Measurements from ENCODE around the gene NDUFS2. TPM values are rescaled to one million over a fixed set of nuclear protein-coding genes. Genes with fewer than 3 reads are reported as not detected.

The NDUFS2 gene
- 100 to 1,000 TPM in 1 of 2 experiments, 10 to 100 TPM in 1; 89.9 to 100 TPM for total RNA-seq
- 100 to 1,000 TPM in 1 of 2 donors, 10 to 100 TPM in 1; 90.1 to 112 TPM for polyA plus RNA-seq

- POLR2A ChIA-PET (ENCODE audit: partially characterized antibody) = interaction anchor here (0.6 to 5.9 kb wide), 37 partner anchors 10 to 940 kb away, joined by 3 to 134 read pairs (median 5); partner anchors contain the start of genes ARHGAP30, B4GALT3, CFAP126 and DCAF8
- DNase-seq = peak; percentile 91 to 98 (median 94)
- peaks cover 19% of the 10 kb centered on the region for H3K36me3 ChIP-seq (ENCODE audit: insufficient read depth, low read length)
- peak within 1 kb of the TSS; percentile 95 to 98 (median 96) for H3K4me3 Mint-ChIP-seq
- no peaks in the 10 kb centered on the region for H3K27me3 ChIP-seq (ENCODE audit: insufficient read depth, low read length)
- peak within 1 kb of the TSS; percentile 96 for H3K27ac ChIP-seq (ENCODE audit: low read depth, low read length)
- peaks cover 19 to 41% of the 10 kb centered on the region in 2 donors for H3K36me3 Mint-ChIP-seq
- H3K4me3 ChIP-seq (ENCODE audit: low read length in 2 of 2) = peak within 1 kb of the TSS; percentile 85 to 98
- peak within 1 kb of the TSS; percentile 94 to 99 (median 99) for H3K27ac Mint-ChIP-seq
- H3K9me3 Mint-ChIP-seq = no peaks in the 10 kb centered on the region
- CTCF ChIA-PET (ENCODE audit: partially characterized antibody) = interaction anchor here (0.7 to 7.3 kb wide), 20 partner anchors 9 to 192 kb away, joined by 3 to 103 read pairs (median 4); partner anchors contain the start of genes APOA2, PPOX, SDHC and TOMM40L
- no peaks in the 10 kb centered on the region for H3K9me3 ChIP-seq (ENCODE audit: control insufficient read depth in 1 of 2, low read length in 2 of 2)
- peaks cover 0 to 1% of the 10 kb centered on the region in 2 donors for H3K27me3 Mint-ChIP-seq
- H3K4me1 ChIP-seq (ENCODE audit: insufficient read depth, low read length) = peaks cover 66% of the 10 kb centered on the region
- H3K4me1 Mint-ChIP-seq = peaks cover 32 to 68% (median 56%) of the 10 kb centered on the region in 4 donors
- intact Hi-C loops (cut with micrococcal nuclease) = loop anchor here (1.0 to 2.0 kb wide), 4 partner anchors 20 to 105 kb away; partner anchors contain the start of gene PPOX
Observed at GRCh38 chr1:161201836-161202712, at the start of gene NDUFS2. Gene NDUFS2, plus strand, starts transcription at chr1:161202367. Its CDS starts 19 bp downstream, at chr1:161202386.

GRCh38 chr1:161153176-161153575 is 49.0 kb upstream of the NDUFS2 start:
- DNase-seq = no peak
- peaks cover 18% of the 10 kb centered on the region for H3K4me1 ChIP-seq (ENCODE audit: insufficient read depth, low read length)
- no peaks in the 10 kb centered on the region for H3K27me3 Mint-ChIP-seq
- H3K36me3 ChIP-seq (ENCODE audit: insufficient read depth, low read length) = no peaks in the 10 kb centered on the region
- no peaks in the 10 kb centered on the region for H3K27me3 ChIP-seq (ENCODE audit: insufficient read depth, low read length)
- POLR2A ChIA-PET (ENCODE audit: partially characterized antibody) = interaction anchor here (0.7 to 3.5 kb wide), 28 partner anchors 9 to 357 kb away, joined by 3 to 67 read pairs (median 4); partner anchors contain the start of genes ARHGAP30, B4GALT3, DEDD and F11R
- H3K27ac ChIP-seq (ENCODE audit: low read depth, low read length) = peak overlapping the region; percentile 99
- H3K4me3 Mint-ChIP-seq = peak overlapping the region; percentile 96 to 100 (median 99)
- peaks cover 19 to 39% (median 26%) of the 10 kb centered on the region in 4 donors for H3K4me1 Mint-ChIP-seq
- peak overlapping the region in 1 of 2 donors; percentile 100 for H3K4me3 ChIP-seq (ENCODE audit: low read length in 2 of 2)
- H3K9me3 ChIP-seq (ENCODE audit: control insufficient read depth in 1 of 2, low read length in 2 of 2) = no peaks in the 10 kb centered on the region
- intact Hi-C loops (cut with micrococcal nuclease) = loop anchor here (1.0 to 10.0 kb wide), 4 partner anchors 21 to 1058 kb away; partner anchors contain the start of genes DEDD, IGSF8 and USF1
- no peaks in the 10 kb centered on the region for H3K9me3 Mint-ChIP-seq
- CTCF ChIA-PET (ENCODE audit: partially characterized antibody) = interaction anchor here (0.9 to 3.0 kb wide), 9 partner anchors 12 to 229 kb away, joined by 3 to 29 read pairs (median 3); partner anchors contain the start of genes APOA2, ARHGAP30, NDUFS2 and PPOX
- H3K27ac Mint-ChIP-seq = peak overlapping the region; percentile 99 to 100 (median 100)
- H3K36me3 Mint-ChIP-seq = peaks cover 13 to 24% of the 10 kb centered on the region in 2 donors

DNA sequence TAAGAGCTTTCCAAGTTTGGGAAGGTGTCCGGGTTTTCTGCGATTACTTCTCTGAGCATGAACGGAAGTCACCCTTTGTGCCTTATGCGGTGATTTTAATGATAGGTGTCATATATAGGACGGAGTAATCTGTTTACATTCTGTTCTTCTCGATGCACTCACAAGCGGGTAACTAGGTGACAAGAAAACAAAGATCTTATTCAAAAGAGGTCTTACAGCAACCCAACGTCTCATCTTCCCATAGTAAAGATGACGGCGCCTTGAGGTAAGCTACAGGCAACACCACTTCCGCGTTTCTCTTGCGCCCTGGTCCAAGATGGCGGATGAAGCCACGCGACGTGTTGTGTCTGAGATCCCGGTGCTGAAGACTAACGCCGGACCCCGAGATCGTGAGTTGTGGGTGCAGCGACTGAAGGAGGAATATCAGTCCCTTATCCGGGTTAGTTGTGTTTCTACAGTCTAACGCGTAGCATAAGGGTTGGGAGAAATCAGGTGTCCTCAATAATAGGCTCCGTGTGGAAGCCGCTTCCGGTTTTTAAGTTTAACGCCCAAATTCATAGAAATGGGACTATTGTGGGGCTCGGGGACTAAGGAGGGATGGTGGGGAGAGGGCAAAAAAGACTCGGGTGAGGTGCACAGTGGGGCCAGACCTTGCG is 48.4 kb upstream of the NDUFS2 start, which contains the start of gene UFC1:
UFC1 (plus strand) TSS at position 297 of the 656 bp plus-strand sequence; CDS start at position 317, 20 bp downstream.
- Mint-ChIP-seq H3K4me1 (peaks cover 22 to 45% (median 31%) of the 10 kb centered on the region in 4 donors), H3K27me3 (no peaks in the 10 kb centered on the region), H3K9me3 (no peaks in the 10 kb centered on the region), H3K27ac (peak within 1 kb of the TSS; percentile 99 to 100 (median 100)), H3K36me3 (peaks cover 14 to 31% of the 10 kb centered on the region in 2 donors), H3K4me3 (peak within 1 kb of the TSS; percentile 96 to 100 (median 99))
- POLR2A ChIA-PET (ENCODE audit: partially characterized antibody) = interaction anchor here (0.7 to 3.5 kb wide), 28 partner anchors 8 to 358 kb away, joined by 3 to 67 read pairs (median 4); partner anchors contain the start of genes ARHGAP30, B4GALT3, DEDD and F11R
- Histone ChIP-seq H3K27me3 (ENCODE audit: insufficient read depth, low read length) (no peaks in the 10 kb centered on the region), H3K36me3 (ENCODE audit: insufficient read depth, low read length) (no peaks in the 10 kb centered on the region), H3K9me3 (ENCODE audit: control insufficient read depth in 1 of 2, low read length in 2 of 2) (no peaks in the 10 kb centered on the region), H3K27ac (ENCODE audit: low read depth, low read length) (peak within 1 kb of the TSS; percentile 99), H3K4me1 (ENCODE audit: insufficient read depth, low read length) (peaks cover 22% of the 10 kb centered on the region), H3K4me3 (ENCODE audit: low read length in 2 of 2) (peak within 1 kb of the TSS; percentile 37 to 100)
- CTCF ChIA-PET (ENCODE audit: partially characterized antibody) = interaction anchor here (0.9 to 3.0 kb wide), 9 partner anchors 11 to 228 kb away, joined by 3 to 29 read pairs (median 3); partner anchors contain the start of genes APOA2, ARHGAP30, NDUFS2 and PPOX
- DNase-seq = peak; percentile 87 to 93 (median 90)
- intact Hi-C loops (cut with micrococcal nuclease) = loop anchor here (1.0 to 10.0 kb wide), 6 partner anchors 22 to 1059 kb away; partner anchors contain the start of genes ARHGAP30, DEDD, IGSF8 and NIT1

DNA sequence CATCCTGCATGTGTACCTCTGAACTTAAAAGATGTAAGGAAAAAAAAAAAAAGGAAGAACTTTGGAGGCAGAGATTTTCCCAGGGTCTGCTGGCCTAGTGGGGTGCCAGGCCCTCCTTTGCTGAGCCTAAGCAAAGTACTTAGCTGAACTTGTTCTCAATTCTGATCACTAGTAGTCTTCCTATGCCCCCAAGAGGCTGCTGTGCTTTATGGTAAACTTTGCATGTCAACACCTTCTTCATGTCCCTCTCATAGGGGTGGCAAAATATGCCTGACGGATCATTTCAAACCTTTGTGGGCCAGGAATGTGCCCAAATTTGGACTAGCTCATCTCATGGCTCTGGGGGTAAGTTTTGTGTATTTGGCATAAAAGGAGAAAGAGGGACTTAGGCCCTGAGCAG is 44.3 kb upstream of the NDUFS2 start:
- peaks cover 7% of the 10 kb centered on the region for H3K36me3 ChIP-seq (ENCODE audit: insufficient read depth, low read length)
- H3K9me3 ChIP-seq (ENCODE audit: control insufficient read depth in 1 of 2, low read length in 2 of 2) = no peaks in the 10 kb centered on the region
- peak overlapping the region; percentile 9 to 99 (median 95) for H3K27ac Mint-ChIP-seq
- H3K4me1 ChIP-seq (ENCODE audit: insufficient read depth, low read length) = peaks cover 48% of the 10 kb centered on the region
- no peak overlapping the region for H3K4me3 ChIP-seq (ENCODE audit: low read length in 2 of 2)
- no peaks in the 10 kb centered on the region for H3K27me3 Mint-ChIP-seq
- peaks cover 19 to 51% of the 10 kb centered on the region in 2 donors for H3K36me3 Mint-ChIP-seq
- DNase-seq = no peak
- intact Hi-C loops (cut with micrococcal nuclease) = loop anchor here (10.0 kb wide), 1 partner anchor 1063 kb away; the partner anchor contains the start of gene IGSF8
- H3K4me1 Mint-ChIP-seq = peaks cover 38 to 84% (median 63%) of the 10 kb centered on the region in 4 donors
- H3K27ac ChIP-seq (ENCODE audit: low read depth, low read length) = peak overlapping the region; percentile 84
- peak overlapping the region; percentile 22 to 99 (median 62) for H3K4me3 Mint-ChIP-seq
- peaks cover 0 to 3% (median 0%) of the 10 kb centered on the region in 8 donors for H3K9me3 Mint-ChIP-seq
- POLR2A ChIA-PET (ENCODE audit: partially characterized antibody) = interaction anchor here (0.6 to 2.7 kb wide), 9 partner anchors 8 to 700 kb away, joined by 3 to 18 read pairs (median 8); partner anchors contain the start of genes B4GALT3, DEDD, NDUFS2 and PPOX
- no peaks in the 10 kb centered on the region for H3K27me3 ChIP-seq (ENCODE audit: insufficient read depth, low read length)
- CTCF ChIA-PET (ENCODE audit: partially characterized antibody) = interaction anchor here (0.8 to 2.4 kb wide), 4 partner anchors 8 to 217 kb away, joined by 3 to 11 read pairs (median 8); partner anchors contain the start of genes PPOX and TOMM40L

DNA sequence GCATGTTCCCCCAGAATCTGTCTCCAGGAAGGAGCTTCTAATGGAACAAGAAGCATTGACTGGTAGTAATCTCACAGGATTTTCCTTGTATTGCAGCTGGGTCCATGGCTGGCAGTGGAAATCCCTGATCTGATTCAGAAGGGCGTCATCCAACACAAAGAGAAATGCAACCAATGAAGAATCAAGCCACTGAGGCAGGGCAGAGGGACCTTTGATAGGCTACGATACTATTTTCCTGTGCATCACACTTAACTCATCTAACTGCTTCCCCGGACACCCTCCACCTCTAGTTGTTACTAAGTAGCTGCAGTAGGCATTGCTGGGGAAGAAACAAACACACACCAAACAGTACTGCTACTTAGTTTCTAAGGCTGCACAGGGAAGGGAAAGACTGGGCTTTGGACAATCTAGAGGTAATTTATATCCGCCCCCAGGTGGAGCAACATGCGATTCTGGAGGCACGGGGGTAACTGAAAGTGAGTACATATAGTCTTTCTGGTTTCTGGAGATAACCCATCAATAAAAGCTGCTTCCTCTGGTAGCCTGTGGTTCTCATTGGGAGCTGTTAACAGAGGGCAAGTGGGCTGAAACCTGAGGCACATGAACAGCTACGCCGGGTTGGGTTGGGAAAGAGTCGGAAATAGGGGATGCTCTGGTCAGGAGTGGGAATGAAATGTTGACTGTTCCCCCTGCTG is 43.7 kb upstream of the NDUFS2 start:
- intact Hi-C loops (cut with micrococcal nuclease) = loop anchor here (10.0 kb wide), 1 partner anchor 1064 kb away; the partner anchor contains the start of gene IGSF8

More for the DNA sequence above, 43.7 kb upstream of the NDUFS2 start:
- peaks cover 0 to 3% (median 0%) of the 10 kb centered on the region in 8 donors for H3K9me3 Mint-ChIP-seq
- no peak overlapping the region for H3K4me3 ChIP-seq (ENCODE audit: low read length in 2 of 2)
- H3K27ac ChIP-seq (ENCODE audit: low read depth, low read length) = peak overlapping the region; percentile 84
- peak overlapping the region; percentile 91 to 99 (median 94) for H3K4me3 Mint-ChIP-seq
- no peaks in the 10 kb centered on the region for H3K9me3 ChIP-seq (ENCODE audit: control insufficient read depth in 1 of 2, low read length in 2 of 2)
- H3K27me3 ChIP-seq (ENCODE audit: insufficient read depth, low read length) = no peaks in the 10 kb centered on the region
- H3K36me3 Mint-ChIP-seq = peaks cover 25 to 57% of the 10 kb centered on the region in 2 donors
- peak overlapping the region; percentile 94 to 99 (median 97) for H3K27ac Mint-ChIP-seq
- POLR2A ChIA-PET (ENCODE audit: partially characterized antibody) = interaction anchor here (0.6 to 2.7 kb wide), 9 partner anchors 8 to 701 kb away, joined by 3 to 18 read pairs (median 9); partner anchors contain the start of genes B4GALT3, NDUFS2, PPOX and TOMM40L
- H3K36me3 ChIP-seq (ENCODE audit: insufficient read depth, low read length) = peaks cover 12% of the 10 kb centered on the region
- no peaks in the 10 kb centered on the region for H3K27me3 Mint-ChIP-seq
- peaks cover 40 to 82% (median 62%) of the 10 kb centered on the region in 4 donors for H3K4me1 Mint-ChIP-seq
- H3K4me1 ChIP-seq (ENCODE audit: insufficient read depth, low read length) = peaks cover 45% of the 10 kb centered on the region
- DNase-seq = no peak
- CTCF ChIA-PET (ENCODE audit: partially characterized antibody) = interaction anchor here (0.8 to 2.4 kb wide), 6 partner anchors 7 to 216 kb away, joined by 3 to 11 read pairs (median 6); partner anchors contain the start of genes ARHGAP30, NDUFS2, PPOX and TOMM40L

Measured in CD4-positive, alpha-beta memory T cell (primary cell).